H9 (cell line): Measurements from ENCODE around the gene MORN3. TPM values are rescaled to one million over a fixed set of nuclear protein-coding genes. Genes with fewer than 3 reads are reported as not detected.

ENCODE experiments used
- DNase-seq: peaks from one replicate; pipeline ENCODE4 v3.0.0-alpha.2; 2017
- H2AFZ ChIP-seq: one replicate; pipeline ENCODE4 v1.6.1; 2013; ENCODE audit warnings: mild to moderate bottlenecking, low read length, control low read depth, moderate library complexity
- H2AK5ac ChIP-seq: 2 replicates; pipeline ENCODE4 v1.6.1; 2013; ENCODE audit warnings: low read length, control low read depth, mixed read lengths; ENCODE audit not compliant: insufficient read length
- H2BK120ac ChIP-seq: one replicate; pipeline ENCODE4 v1.6.1; 2013; ENCODE audit warnings: low read depth, mild to moderate bottlenecking, low read length, control low read depth, inconsistent platforms; ENCODE audit not compliant: poor library complexity, severe bottlenecking
- H2BK12ac ChIP-seq: 2 replicates; pipeline ENCODE4 v1.6.1; 2013; ENCODE audit warnings: low read length, control low read depth, mixed read lengths, low read depth; ENCODE audit not compliant: insufficient read length
- H2BK15ac ChIP-seq: 2 replicates; pipeline ENCODE4 v1.6.1; 2013; ENCODE audit warnings: low read depth, low read length, control low read depth
- H2BK20ac ChIP-seq: one replicate; pipeline ENCODE4 v1.6.1; 2013; ENCODE audit warnings: low read depth, mild to moderate bottlenecking, low read length, control low read depth, inconsistent platforms; ENCODE audit not compliant: poor library complexity, severe bottlenecking
- H2BK5ac ChIP-seq: 2 replicates; pipeline ENCODE4 v1.6.1; 2013; ENCODE audit warnings: low read length, control low read depth, mixed read lengths; ENCODE audit not compliant: insufficient read length
- H3K14ac ChIP-seq: 2 replicates; pipeline ENCODE4 v1.6.1; 2013; ENCODE audit warnings: low read length, control low read depth; ENCODE audit not compliant: insufficient read depth
- H3K18ac ChIP-seq: 2 replicates; pipeline ENCODE4 v1.6.1; 2013; ENCODE audit warnings: low read depth, mild to moderate bottlenecking, mixed read lengths, low read length, control low read depth; ENCODE audit not compliant: insufficient read length
- H3K23ac ChIP-seq: 2 replicates; pipeline ENCODE4 v1.6.1; 2013; ENCODE audit warnings: low read length, control low read depth, mixed read lengths, low read depth; ENCODE audit not compliant: insufficient read length
- H3K23me2 ChIP-seq: 2 replicates; pipeline ENCODE4 v1.6.1; 2013; ENCODE audit warnings: low read depth, mild to moderate bottlenecking, mixed read lengths, low read length, control low read depth; ENCODE audit not compliant: insufficient read length, poor library complexity, severe bottlenecking
- H3K27ac ChIP-seq: 2 replicates; pipeline ENCODE4 v1.5.1; 2013; ENCODE audit warnings: low read length, control low read depth, mixed read lengths, low read depth; ENCODE audit not compliant: insufficient read length
- H3K27me3 ChIP-seq: 2 replicates; pipeline ENCODE4 v1.6.1; 2013; ENCODE audit warnings: low read length, control low read depth, inconsistent platforms; ENCODE audit not compliant: insufficient read depth
- H3K4ac ChIP-seq: 2 replicates; pipeline ENCODE4 v1.6.1; 2013; ENCODE audit warnings: low read depth, mild to moderate bottlenecking, control low read depth, inconsistent platforms, low read length, moderate library complexity
- H3K4me1 ChIP-seq: 2 replicates; pipeline ENCODE4 v1.6.1; 2013; ENCODE audit warnings: low read length, control low read depth, inconsistent platforms; ENCODE audit not compliant: insufficient read depth
- H3K4me2 ChIP-seq: 2 replicates; pipeline ENCODE4 v1.6.1; 2013; ENCODE audit warnings: low read length, control low read depth, mixed read lengths; ENCODE audit not compliant: insufficient read length, insufficient read depth
- H3K56ac ChIP-seq: 2 replicates; pipeline ENCODE4 v1.6.1; 2013; ENCODE audit warnings: low read depth, mild to moderate bottlenecking, mixed read lengths, low read length, control low read depth; ENCODE audit not compliant: insufficient read length
- H3K79me1 ChIP-seq: 2 replicates; pipeline ENCODE4 v1.6.1; 2013; ENCODE audit warnings: low read depth, mild to moderate bottlenecking, moderate library complexity, low read length, control low read depth, inconsistent platforms; ENCODE audit not compliant: insufficient read depth, poor library complexity, severe bottlenecking
- H3K79me2 ChIP-seq: 2 replicates; pipeline ENCODE4 v1.6.1; 2013; ENCODE audit warnings: low read length, control low read depth, inconsistent platforms; ENCODE audit not compliant: insufficient read depth
- H3K9ac ChIP-seq: 2 replicates; pipeline ENCODE4 v1.6.1; 2013; ENCODE audit warnings: low read length, control low read depth, mixed read lengths; ENCODE audit not compliant: insufficient read length; ENCODE audit errors: extremely low read depth
- H3K9me3 ChIP-seq: one replicate; pipeline ENCODE4 v1.6.1; 2013; ENCODE audit warnings: low read depth, low read length, inconsistent platforms; ENCODE audit not compliant: control insufficient read depth
- H3T11ph ChIP-seq: one replicate; pipeline ENCODE4 v1.6.1; 2013; ENCODE audit warnings: mild to moderate bottlenecking, low read length, control low read depth, inconsistent platforms
- H4K20me1 ChIP-seq: one replicate; pipeline ENCODE4 v1.6.1; 2013; ENCODE audit not compliant: control insufficient read depth, insufficient read length, insufficient read depth
- H4K5ac ChIP-seq: 2 replicates; pipeline ENCODE4 v1.6.1; 2013; ENCODE audit warnings: low read depth, mild to moderate bottlenecking, mixed read lengths, low read length, control low read depth; ENCODE audit not compliant: insufficient read length
- H4K8ac ChIP-seq: replicated peaks from 2 replicates; pipeline ENCODE4 v1.6.1; 2013; ENCODE audit warnings: low read length, control low read depth, mixed read lengths, low read depth; ENCODE audit not compliant: insufficient read length
- H4K91ac ChIP-seq: 2 replicates; pipeline ENCODE4 v1.6.1; 2013; ENCODE audit warnings: low read depth, mild to moderate bottlenecking, moderate library complexity, mixed read lengths, low read length, control low read depth; ENCODE audit not compliant: insufficient read length
- H3K27ac Mint-ChIP-seq, 3 experiments: 2 replicates in 2 of 3; 3 replicates in 1 of 3; pipeline ENCODE4 v1.8.0; 2020 to 2021; ENCODE audit warnings: mixed read lengths in 3 of 3, mild to moderate bottlenecking in 1 of 3, moderate library complexity in 1 of 3
- H3K27me3 Mint-ChIP-seq: 2 replicates; pipeline ENCODE4 v1.8.0; 2021; ENCODE audit warnings: low read depth, mild to moderate bottlenecking, moderate library complexity, mixed read lengths
- H3K36me3 Mint-ChIP-seq, 3 experiments: 2 replicates in 2 of 3; 3 replicates in 1 of 3; pipeline ENCODE4 v1.8.0; 2020 to 2021; ENCODE audit warnings: low read depth in 3 of 3, mixed read lengths in 3 of 3; ENCODE audit not compliant: insufficient read depth in 1 of 3
- H3K4me1 Mint-ChIP-seq, 2 experiments: 2 replicates each; pipeline ENCODE4 v1.8.0; 2020; ENCODE audit warnings: mixed read lengths in 2 of 2
- H3K4me3 Mint-ChIP-seq, 2 experiments: 2 replicates in 1 of 2; 3 replicates in 1 of 2; pipeline ENCODE4 v1.8.0; 2020 to 2021; ENCODE audit warnings: mild to moderate bottlenecking in 2 of 2, mixed read lengths in 2 of 2, moderate library complexity in 1 of 2
- H3K9me3 Mint-ChIP-seq, 2 experiments: 2 replicates in 1 of 2; 3 replicates in 1 of 2; pipeline ENCODE4 v1.8.0; 2020; ENCODE audit warnings: mild to moderate bottlenecking in 2 of 2, mixed read lengths in 2 of 2, moderate library complexity in 1 of 2
- WGBS: extraction: QIAGEN DNeasy Blood & Tissue Kit; methylation state at CpG from one replicate; pipeline ENCODE4 v1.1.7; 2013; ENCODE audit warnings: missing lambda C conversion rate, low lambda C conversion rate, mixed read lengths; ENCODE audit not compliant: insufficient read length; ENCODE audit errors: extremely low coverage; 5-methylcytosine and 5-hydroxymethylcytosine counted together
- total RNA-seq: library from RNA; stranded (reverse); gene quantifications from 2 replicates; pipeline ENCODE4 v1.2.1, GENCODE V29; 2021
- TF ChIP-seq, protein P1 (sequence below): fragments of 200-600 bp; sonication (generic); conservative IDR thresholded peaks from 3 replicates; pipeline ENCODE4 v1.8.0; 2021; ENCODE audit warnings: antibody characterized with exemption, mild to moderate bottlenecking

Gene MORN3
- total RNA-seq, 1 experiment from 2014 or later = 0.37 TPM

DNA sequence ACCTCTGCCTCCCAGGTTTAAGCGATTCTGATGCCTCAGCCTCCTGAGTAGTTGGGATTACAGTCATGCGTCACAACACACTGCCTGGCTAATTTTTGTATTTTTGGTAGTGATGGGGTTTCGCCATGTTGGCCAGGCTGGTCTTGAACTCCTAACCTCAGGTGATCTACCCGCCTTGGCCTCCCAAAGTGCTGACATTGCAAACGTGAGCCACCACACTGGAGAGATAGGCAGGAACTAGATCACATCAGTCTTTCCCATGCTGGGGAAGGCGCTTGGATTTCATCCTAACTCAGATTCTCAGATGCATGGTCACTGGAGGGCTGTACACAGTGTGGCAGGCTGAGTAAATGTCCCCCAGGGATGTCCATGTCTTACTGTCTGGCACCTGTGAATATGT, 61.2 kb downstream of the MORN3 start:
- Histone ChIP-seq H2BK120ac (no peak overlapping the region), H3K4me2 (no peak overlapping the region), H3K27ac (no peak overlapping the region), H3K23me2 (no peaks in the 10 kb centered on the region), H2BK15ac (no peak overlapping the region), H3K9me3 (no peaks in the 10 kb centered on the region), H3K18ac (no peak overlapping the region), H3K4me1 (no peaks in the 10 kb centered on the region), H2BK5ac (no peak overlapping the region), H3T11ph (no peak overlapping the region), H3K56ac (no peak overlapping the region), H2AFZ (no peak overlapping the region), H4K91ac (no peak overlapping the region), H2BK20ac (no peak overlapping the region), H2BK12ac (no peak overlapping the region), H3K79me1 (no peaks in the 10 kb centered on the region), H3K79me2 (no peaks in the 10 kb centered on the region), H3K9ac (no peak overlapping the region), H4K8ac (no peak overlapping the region), H3K23ac (no peak overlapping the region), H3K4ac (no peak overlapping the region), H4K5ac (no peak overlapping the region), H3K27me3 (no peaks in the 10 kb centered on the region), H2AK5ac (no peak overlapping the region), H3K14ac (no peak overlapping the region), H4K20me1 (no peaks in the 10 kb centered on the region)
- H3K27ac Mint-ChIP-seq = no peak overlapping the region
- TF ChIP-seq, protein P1, sequence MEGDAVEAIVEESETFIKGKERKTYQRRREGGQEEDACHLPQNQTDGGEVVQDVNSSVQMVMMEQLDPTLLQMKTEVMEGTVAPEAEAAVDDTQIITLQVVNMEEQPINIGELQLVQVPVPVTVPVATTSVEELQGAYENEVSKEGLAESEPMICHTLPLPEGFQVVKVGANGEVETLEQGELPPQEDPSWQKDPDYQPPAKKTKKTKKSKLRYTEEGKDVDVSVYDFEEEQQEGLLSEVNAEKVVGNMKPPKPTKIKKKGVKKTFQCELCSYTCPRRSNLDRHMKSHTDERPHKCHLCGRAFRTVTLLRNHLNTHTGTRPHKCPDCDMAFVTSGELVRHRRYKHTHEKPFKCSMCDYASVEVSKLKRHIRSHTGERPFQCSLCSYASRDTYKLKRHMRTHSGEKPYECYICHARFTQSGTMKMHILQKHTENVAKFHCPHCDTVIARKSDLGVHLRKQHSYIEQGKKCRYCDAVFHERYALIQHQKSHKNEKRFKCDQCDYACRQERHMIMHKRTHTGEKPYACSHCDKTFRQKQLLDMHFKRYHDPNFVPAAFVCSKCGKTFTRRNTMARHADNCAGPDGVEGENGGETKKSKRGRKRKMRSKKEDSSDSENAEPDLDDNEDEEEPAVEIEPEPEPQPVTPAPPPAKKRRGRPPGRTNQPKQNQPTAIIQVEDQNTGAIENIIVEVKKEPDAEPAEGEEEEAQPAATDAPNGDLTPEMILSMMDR = no peak
- WGBS = no CpG with 5 or more reads among the region's 6 CpGs
- peaks cover 0 to 5% (median 0%) of the 10 kb centered on the region in 3 experiments; a peak in 2 of 7 replicates for H3K36me3 Mint-ChIP-seq
- peaks cover 6 to 22% of the 10 kb centered on the region in 2 experiments for H3K4me1 Mint-ChIP-seq
- no peak for DNase-seq
- H3K27me3 Mint-ChIP-seq = no peaks in the 10 kb centered on the region
- no peak overlapping the region for H3K4me3 Mint-ChIP-seq
- peaks cover 0 to 6% of the 10 kb centered on the region in 2 experiments; a peak in 2 of 5 replicates for H3K9me3 Mint-ChIP-seq
